ENCODE data around the gene NTM. TPM values are rescaled to one million over a fixed set of nuclear protein-coding genes. Genes with fewer than 3 reads are reported as not detected.

NTM gene
- total RNA-seq, 2 donors from 2014 or later: 1.7 to 3.6 TPM

DNA sequence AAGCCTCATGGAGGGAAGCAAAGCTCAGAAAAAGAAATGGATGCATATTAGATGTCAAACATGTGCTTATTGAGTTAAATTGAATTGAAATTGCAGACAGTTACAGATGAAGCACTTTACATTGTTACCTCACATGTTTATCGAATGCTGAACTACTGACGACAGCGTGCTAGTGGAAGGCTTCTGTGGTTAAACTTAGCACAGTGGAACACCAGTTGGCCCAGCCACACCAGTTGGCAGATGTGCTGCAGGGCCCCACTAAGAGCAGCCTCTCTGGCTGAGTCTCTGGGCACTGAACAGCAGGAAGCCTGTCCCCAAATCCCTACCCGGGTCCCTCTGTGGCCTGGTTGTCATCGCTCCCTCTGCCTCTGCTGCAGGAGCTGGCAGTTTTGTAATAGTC lies 242.1 kb downstream of the NTM start:
- 94 to 95% methylated on average over 5 of the region's 5 CpGs for WGBS, 2 experiments (ENCODE audit: insufficient coverage in 1 of 2, insufficient read length in 1 of 2)
- Histone ChIP-seq H3K27ac (ENCODE audit: low read depth, low read length) (no peak overlapping the region), H3K4me1 (ENCODE audit: control insufficient read depth, insufficient read depth, low read length) (peaks cover 10% of the 10 kb centered on the region), H3K36me3 (ENCODE audit: control insufficient read depth, insufficient read depth, low read length) (no peaks in the 10 kb centered on the region), H3K9me3 (ENCODE audit: control insufficient read depth, low read length) (no peaks in the 10 kb centered on the region), H3K27me3 (ENCODE audit: control insufficient read depth, insufficient read depth, low read length, poor library complexity, severe bottlenecking) (peaks cover 11% of the 10 kb centered on the region), H3K9ac (ENCODE audit: extremely low read depth, low read length, poor library complexity, severe bottlenecking) (no peak overlapping the region), H3K4me3 (ENCODE audit: low read length) (no peak overlapping the region)
- H3K36me3 Mint-ChIP-seq (ENCODE audit: low read depth): no peaks in the 10 kb centered on the region
- no peak for DNase-seq
- H3K4me1 Mint-ChIP-seq: peaks cover 16% of the 10 kb centered on the region
- H3K27ac Mint-ChIP-seq: no peak overlapping the region
- H3K9me3 Mint-ChIP-seq: no peaks in the 10 kb centered on the region
- TF ChIP-seq, protein P1, sequence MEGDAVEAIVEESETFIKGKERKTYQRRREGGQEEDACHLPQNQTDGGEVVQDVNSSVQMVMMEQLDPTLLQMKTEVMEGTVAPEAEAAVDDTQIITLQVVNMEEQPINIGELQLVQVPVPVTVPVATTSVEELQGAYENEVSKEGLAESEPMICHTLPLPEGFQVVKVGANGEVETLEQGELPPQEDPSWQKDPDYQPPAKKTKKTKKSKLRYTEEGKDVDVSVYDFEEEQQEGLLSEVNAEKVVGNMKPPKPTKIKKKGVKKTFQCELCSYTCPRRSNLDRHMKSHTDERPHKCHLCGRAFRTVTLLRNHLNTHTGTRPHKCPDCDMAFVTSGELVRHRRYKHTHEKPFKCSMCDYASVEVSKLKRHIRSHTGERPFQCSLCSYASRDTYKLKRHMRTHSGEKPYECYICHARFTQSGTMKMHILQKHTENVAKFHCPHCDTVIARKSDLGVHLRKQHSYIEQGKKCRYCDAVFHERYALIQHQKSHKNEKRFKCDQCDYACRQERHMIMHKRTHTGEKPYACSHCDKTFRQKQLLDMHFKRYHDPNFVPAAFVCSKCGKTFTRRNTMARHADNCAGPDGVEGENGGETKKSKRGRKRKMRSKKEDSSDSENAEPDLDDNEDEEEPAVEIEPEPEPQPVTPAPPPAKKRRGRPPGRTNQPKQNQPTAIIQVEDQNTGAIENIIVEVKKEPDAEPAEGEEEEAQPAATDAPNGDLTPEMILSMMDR (conservative IDR thresholded peaks at IDR 0.05): no peak
- H3K4me3 Mint-ChIP-seq: no peak overlapping the region
- peaks cover 13% of the 10 kb centered on the region for H3K27me3 Mint-ChIP-seq (ENCODE audit: insufficient read depth)

GRCh38 chr11:131614631-131615030 lies 244.2 kb downstream of the NTM start:
- H3K4me3 ChIP-seq (ENCODE audit: low read length): no peak overlapping the region
- H3K9me3 ChIP-seq (ENCODE audit: control insufficient read depth, low read length): no peaks in the 10 kb centered on the region
- DNase-seq: no peak
- Mint-ChIP-seq H3K27ac (no peak overlapping the region), H3K4me3 (no peak overlapping the region), H3K36me3 (ENCODE audit: low read depth) (no peaks in the 10 kb centered on the region), H3K9me3 (no peaks in the 10 kb centered on the region), H3K4me1 (peaks cover 10% of the 10 kb centered on the region), H3K27me3 (ENCODE audit: insufficient read depth) (peaks cover 13% of the 10 kb centered on the region)
- TF ChIP-seq, protein P1 (conservative IDR thresholded peaks at IDR 0.05): no peak
- no peaks in the 10 kb centered on the region for H3K36me3 ChIP-seq (ENCODE audit: control insufficient read depth, insufficient read depth, low read length)
- peaks cover 1% of the 10 kb centered on the region for H3K4me1 ChIP-seq (ENCODE audit: control insufficient read depth, insufficient read depth, low read length)
- H3K9ac ChIP-seq (ENCODE audit: extremely low read depth, low read length, poor library complexity, severe bottlenecking): no peak overlapping the region
- WGBS, 2 experiments (ENCODE audit: insufficient coverage in 1 of 2, insufficient read length in 1 of 2): 78 to 92% methylated on average over 1 to 5 of the region's 5 CpGs
- H3K27me3 ChIP-seq (ENCODE audit: control insufficient read depth, insufficient read depth, low read length, poor library complexity, severe bottlenecking): peaks cover 11% of the 10 kb centered on the region
- H3K27ac ChIP-seq (ENCODE audit: low read depth, low read length): no peak overlapping the region

GRCh38 chr11:131615611-131616010 lies 245.2 kb downstream of the NTM start:
- DNase-seq: no peak
- Mint-ChIP-seq H3K27me3 (ENCODE audit: insufficient read depth) (peaks cover 11% of the 10 kb centered on the region), H3K27ac (no peak overlapping the region), H3K4me1 (peaks cover 10% of the 10 kb centered on the region), H3K9me3 (no peaks in the 10 kb centered on the region), H3K4me3 (no peak overlapping the region), H3K36me3 (ENCODE audit: low read depth) (no peaks in the 10 kb centered on the region)
- H3K4me1 ChIP-seq (ENCODE audit: control insufficient read depth, insufficient read depth, low read length): no peaks in the 10 kb centered on the region
- WGBS, 2 experiments (ENCODE audit: insufficient coverage in 1 of 2, insufficient read length in 1 of 2): 85 to 90% methylated on average over 5 to 11 of the region's 11 CpGs
- H3K27ac ChIP-seq (ENCODE audit: low read depth, low read length): no peak overlapping the region
- H3K9ac ChIP-seq (ENCODE audit: extremely low read depth, low read length, poor library complexity, severe bottlenecking): no peak overlapping the region
- TF ChIP-seq, protein P1 (conservative IDR thresholded peaks at IDR 0.05): no peak
- no peaks in the 10 kb centered on the region for H3K9me3 ChIP-seq (ENCODE audit: control insufficient read depth, low read length)
- H3K27me3 ChIP-seq (ENCODE audit: control insufficient read depth, insufficient read depth, low read length, poor library complexity, severe bottlenecking): peaks cover 11% of the 10 kb centered on the region
- no peak overlapping the region for H3K4me3 ChIP-seq (ENCODE audit: low read length)
- no peaks in the 10 kb centered on the region for H3K36me3 ChIP-seq (ENCODE audit: control insufficient read depth, insufficient read depth, low read length)
